HEK293T (cell line): ENCODE data around the gene ANGPTL2.

Source experiments
- CTCF ChIA-PET: fragments of 350-600 bp; formaldehyde crosslinking; extraction: SDS; loops from one replicate; lab custom pipeline; 2021; ENCODE audit warnings: antibody characterized with exemption, inconsistent platforms; lab: Yijun Ruan, JAX
- POLR2A ChIA-PET: fragments of 350-600 bp; formaldehyde crosslinking; extraction: SDS; loops from one replicate; lab custom pipeline; 2020; ENCODE audit warnings: antibody characterized with exemption, inconsistent platforms; lab: Yijun Ruan, JAX
- DNase-seq: peaks from one replicate; pipeline ENCODE4 v3.0.0; 2012; ENCODE audit warnings: mixed read lengths; ENCODE audit errors: extremely low spot score
- ARNT ChIP-seq: fragments of 450-650 bp; IDR thresholded peaks from 2 replicates; pipeline ENCODE4 v1.6.1; 2017; ENCODE audit warnings: mild to moderate bottlenecking
- BHLHE40 ChIP-seq: fragments of 450-650 bp; IDR thresholded peaks from 2 replicates; pipeline ENCODE4 v1.6.1; 2016; ENCODE audit warnings: mild to moderate bottlenecking, moderate library complexity, borderline replicate concordance
- CTBP1 ChIP-seq: fragments of 450-650 bp; IDR thresholded peaks from 2 replicates; pipeline ENCODE4 v1.6.1; 2016; ENCODE audit warnings: borderline replicate concordance
- ELF4 ChIP-seq: fragments of 450-650 bp; IDR thresholded peaks from 2 replicates; pipeline ENCODE4 v1.6.1; 2017; ENCODE audit warnings: antibody characterized with exemption
- FOXA1 ChIP-seq: fragments of 450-650 bp; IDR thresholded peaks from 2 replicates; pipeline ENCODE4 v1.6.1; 2016; ENCODE audit warnings: mild to moderate bottlenecking
- FOXK2 ChIP-seq: fragments of 450-650 bp; IDR thresholded peaks from 2 replicates; pipeline ENCODE4 v1.6.1; 2016; ENCODE audit warnings: mild to moderate bottlenecking
- FOXM1 ChIP-seq: fragments of 450-650 bp; IDR thresholded peaks from 2 replicates; pipeline ENCODE4 v1.6.1; 2017; ENCODE audit warnings: mild to moderate bottlenecking, borderline replicate concordance
- HDGF ChIP-seq: fragments of 450-650 bp; IDR thresholded peaks from 2 replicates; pipeline ENCODE4 v1.6.1; 2017; ENCODE audit warnings: antibody characterized with exemption, borderline replicate concordance
- L3MBTL2 ChIP-seq: fragments of 450-650 bp; conservative IDR thresholded peaks from 2 replicates; pipeline ENCODE4 v1.6.1; 2016; ENCODE audit warnings: mild to moderate bottlenecking
- LEF1 ChIP-seq: fragments of 450-650 bp; IDR thresholded peaks from 2 replicates; pipeline ENCODE4 v1.6.1; 2017; ENCODE audit warnings: mild to moderate bottlenecking, borderline replicate concordance
- NFRKB ChIP-seq: fragments of 450-650 bp; IDR thresholded peaks from 2 replicates; pipeline ENCODE4 v1.6.1; 2016; ENCODE audit warnings: mild to moderate bottlenecking, moderate library complexity
- SP1 ChIP-seq: fragments of 450-650 bp; IDR thresholded peaks from 2 replicates; pipeline ENCODE4 v1.6.1; 2017
- SUZ12 ChIP-seq: fragments of 450-650 bp; IDR thresholded peaks from 2 replicates; pipeline ENCODE4 v1.6.1; 2016; ENCODE audit warnings: mild to moderate bottlenecking
- TARDBP ChIP-seq: fragments of 450-650 bp; IDR thresholded peaks from 2 replicates; pipeline ENCODE4 v1.6.1; 2016
- ZNF384 ChIP-seq: fragments of 450-650 bp; IDR thresholded peaks from 2 replicates; pipeline ENCODE4 v1.6.1; 2016
- TF ChIP-seq, protein P1 (sequence below): fragments of 450-650 bp; IDR thresholded peaks from 2 replicates; pipeline ENCODE4 v1.6.1; 2016

Gene ANGPTL2

DNA sequence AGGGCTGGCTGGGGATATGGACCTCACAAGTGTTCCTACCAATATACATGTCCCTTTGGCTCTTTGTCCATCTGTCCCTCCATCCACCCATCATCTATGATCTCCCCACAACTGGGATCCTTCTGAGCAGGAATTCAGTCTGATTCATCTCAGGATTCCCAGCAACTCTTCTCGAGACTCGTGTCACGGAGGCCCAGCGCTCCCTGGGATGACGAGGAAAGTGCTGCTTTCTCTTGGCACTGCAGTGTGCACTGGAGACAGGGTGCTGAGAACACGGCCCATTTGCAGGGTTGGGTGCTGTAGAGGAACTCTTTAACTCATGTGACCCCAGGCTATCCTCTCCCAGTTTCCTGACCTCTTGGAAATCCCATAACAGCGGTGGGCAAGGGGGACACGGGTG lies 72.9 kb downstream of the ANGPTL2 start:
- DNase-seq = no peak
- ChIA-PET POLR2A (no interaction called here), CTCF (no interaction called here)
- no peak for TF ChIP-seq ZNF384
- no peak for TF ChIP-seq FOXM1
- no peak for TF ChIP-seq LEF1
- no peak for TF ChIP-seq CTBP1
- no peak for TF ChIP-seq SP1
- no peak for TF ChIP-seq FOXK2
- no peak for TF ChIP-seq FOXA1
- no peak for TF ChIP-seq TARDBP
- no peak for TF ChIP-seq ARNT
- TF ChIP-seq HDGF = no peak
- TF ChIP-seq, protein P1, sequence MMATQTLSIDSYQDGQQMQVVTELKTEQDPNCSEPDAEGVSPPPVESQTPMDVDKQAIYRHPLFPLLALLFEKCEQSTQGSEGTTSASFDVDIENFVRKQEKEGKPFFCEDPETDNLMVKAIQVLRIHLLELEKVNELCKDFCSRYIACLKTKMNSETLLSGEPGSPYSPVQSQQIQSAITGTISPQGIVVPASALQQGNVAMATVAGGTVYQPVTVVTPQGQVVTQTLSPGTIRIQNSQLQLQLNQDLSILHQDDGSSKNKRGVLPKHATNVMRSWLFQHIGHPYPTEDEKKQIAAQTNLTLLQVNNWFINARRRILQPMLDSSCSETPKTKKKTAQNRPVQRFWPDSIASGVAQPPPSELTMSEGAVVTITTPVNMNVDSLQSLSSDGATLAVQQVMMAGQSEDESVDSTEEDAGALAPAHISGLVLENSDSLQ = no peak

DNA sequence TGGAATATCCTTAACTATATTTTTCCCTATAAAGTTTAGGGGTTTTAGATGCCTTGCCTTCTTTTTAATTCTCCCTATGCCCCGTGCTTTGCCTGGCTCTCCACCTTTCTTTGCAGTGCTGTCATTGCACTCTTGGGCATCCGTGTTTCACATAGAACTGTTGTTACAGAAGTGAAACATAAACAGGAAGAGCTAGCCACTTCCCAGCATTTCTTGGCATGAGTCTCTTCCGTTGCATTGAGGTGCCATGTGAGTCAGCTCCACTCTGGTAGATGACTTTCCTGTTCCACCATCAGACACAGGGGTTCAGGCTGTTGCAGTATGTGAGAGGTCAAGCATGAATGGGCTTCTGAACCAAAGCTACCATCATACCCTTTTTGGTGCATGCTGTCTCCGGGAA lies 73.4 kb downstream of the ANGPTL2 start:
- no peak for DNase-seq
- ChIA-PET POLR2A (no interaction called here), CTCF (no interaction called here)
- no peak for TF ChIP-seq ARNT
- TF ChIP-seq, protein P1 = no peak
- TF ChIP-seq ELF4 = no peak
- no peak for TF ChIP-seq ZNF384
- no peak for TF ChIP-seq L3MBTL2
- no peak for TF ChIP-seq BHLHE40
- TF ChIP-seq LEF1 = no peak
- TF ChIP-seq NFRKB = no peak
- TF ChIP-seq SP1 = no peak
- TF ChIP-seq CTBP1 = no peak
- TF ChIP-seq SUZ12 = no peak
- no peak for TF ChIP-seq FOXK2
- TF ChIP-seq TARDBP = no peak
- no peak for TF ChIP-seq FOXA1

DNA sequence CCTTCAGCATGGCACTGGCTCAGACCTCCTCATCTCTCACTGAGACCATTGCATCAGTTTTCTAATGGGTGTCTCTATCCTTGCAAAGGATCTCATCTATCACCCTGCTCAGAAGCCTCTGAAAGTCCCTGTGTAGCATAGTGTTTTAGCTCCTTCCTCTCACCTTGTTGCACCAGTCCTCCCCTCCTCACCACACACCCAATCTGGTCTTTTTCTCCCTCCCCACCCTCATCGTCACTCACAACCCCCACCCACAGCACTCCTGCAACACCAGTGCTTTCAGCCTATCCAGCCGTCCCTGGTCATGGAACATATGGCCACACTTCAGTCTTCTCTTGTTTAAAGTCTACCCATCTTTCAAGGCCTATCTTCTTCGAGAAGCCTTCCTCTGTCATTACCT lies 74.5 kb downstream of the ANGPTL2 start:
- no peak for DNase-seq
- TF ChIP-seq LEF1 (no peak), HDGF (no peak), ARNT (no peak), ELF4 (no peak), ZNF384 (no peak)
- CTCF ChIA-PET = no interaction called here
- POLR2A ChIA-PET = no interaction called here

DNA sequence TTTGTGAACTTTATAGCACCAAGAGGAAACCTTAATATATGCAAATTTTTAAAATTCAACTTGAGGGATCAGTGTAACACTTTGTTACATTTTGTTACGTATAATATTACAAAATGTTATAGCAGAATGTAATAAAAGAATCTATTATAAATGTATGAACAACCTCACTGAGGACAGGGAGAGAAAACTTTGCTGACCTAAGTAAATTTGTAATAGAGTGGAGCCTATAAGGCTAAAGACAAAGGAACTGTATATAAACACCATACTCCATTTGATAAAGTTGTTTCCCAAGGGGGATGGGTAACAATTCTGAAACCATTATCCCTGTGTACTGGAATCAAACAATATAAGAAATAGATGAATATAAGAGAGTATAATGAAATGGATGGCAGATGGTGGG lies 77.3 kb downstream of the ANGPTL2 start:
- POLR2A ChIA-PET = no interaction called here
- DNase-seq = no peak
- CTCF ChIA-PET = no interaction called here
- TF ChIP-seq CTBP1 (no peak), SUZ12 (no peak), FOXA1 (no peak), HDGF (no peak), TARDBP (no peak), ZNF384 (no peak), L3MBTL2 (no peak), FOXK2 (no peak), SP1 (no peak), ARNT (no peak), FOXM1 (no peak), NFRKB (no peak), ELF4 (no peak), LEF1 (no peak), BHLHE40 (no peak)
- TF ChIP-seq, protein P1 = no peak

DNA sequence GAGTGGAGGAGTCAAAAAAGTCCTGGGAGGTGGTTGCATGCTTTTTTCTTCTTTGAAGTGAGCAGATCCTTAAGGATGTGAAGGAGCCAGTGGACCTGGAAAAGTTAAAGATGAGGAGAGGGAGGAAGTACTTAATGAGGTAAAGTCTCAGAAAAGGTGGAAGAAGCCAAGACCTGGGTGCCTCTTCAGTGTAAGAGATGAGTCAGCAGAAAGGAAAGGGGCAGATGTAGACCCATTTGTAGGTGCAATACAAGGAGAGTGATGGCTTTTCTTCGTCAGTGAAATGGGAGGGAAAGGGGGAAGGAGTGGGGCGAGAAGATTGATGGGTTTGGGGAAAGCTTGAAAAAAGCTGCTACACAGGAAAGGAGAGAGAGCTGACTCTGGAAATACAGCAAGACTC lies 82.9 kb downstream of the ANGPTL2 start:
- ChIA-PET POLR2A (no interaction called here), CTCF (no interaction called here)
- no peak for TF ChIP-seq NFRKB
- no peak for TF ChIP-seq BHLHE40
- DNase-seq = no peak

DNA sequence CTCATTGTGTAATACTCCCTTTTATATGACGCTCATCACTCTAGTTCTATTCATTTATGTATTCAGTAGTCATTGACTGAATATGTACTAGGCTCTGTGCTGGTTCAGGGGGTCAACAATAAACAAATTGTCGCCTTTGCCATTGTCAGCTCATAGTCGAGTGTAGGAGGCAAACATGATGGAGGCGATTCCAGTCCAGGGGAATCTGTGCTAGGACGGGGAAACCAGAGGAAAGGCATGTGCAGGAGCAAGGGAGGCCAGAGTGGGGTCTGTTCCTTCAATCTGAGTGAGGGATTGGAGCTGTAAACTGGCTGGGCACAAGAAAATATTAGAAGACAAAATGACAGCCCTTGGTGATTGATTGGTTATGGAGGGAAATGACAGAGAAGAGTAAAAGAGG lies 83.9 kb downstream of the ANGPTL2 start:
- DNase-seq = no peak
- CTCF ChIA-PET = no interaction called here
- POLR2A ChIA-PET = no interaction called here
- no peak for TF ChIP-seq FOXK2
- no peak for TF ChIP-seq BHLHE40
- TF ChIP-seq SUZ12 = no peak
- TF ChIP-seq HDGF = no peak
- no peak for TF ChIP-seq NFRKB
- TF ChIP-seq, protein P1 = no peak
- no peak for TF ChIP-seq LEF1
- no peak for TF ChIP-seq L3MBTL2
- no peak for TF ChIP-seq ARNT
- TF ChIP-seq SP1 = no peak
- no peak for TF ChIP-seq FOXA1
- no peak for TF ChIP-seq ZNF384
- no peak for TF ChIP-seq TARDBP
- TF ChIP-seq FOXM1 = no peak
- TF ChIP-seq CTBP1 = no peak
- TF ChIP-seq ELF4 = no peak
